GM23248 (cell line): ENCODE data around the gene HOXA5.

ENCODE experiments used
- EZH2 ChIP-seq: fragments of 200-600 bp; sonication (generic); IDR thresholded peaks from 2 replicates; pipeline ENCODE4 v1.6.1; 2018; ENCODE audit warnings: antibody characterized with exemption, mild to moderate bottlenecking; ENCODE audit not compliant: insufficient read depth, poor library complexity, severe bottlenecking
- EZH2phosphoT487 ChIP-seq: fragments of 200-600 bp; sonication (generic); IDR thresholded peaks from 2 replicates; pipeline ENCODE4 v1.6.1; 2018; ENCODE audit warnings: antibody characterized with exemption, moderate library complexity, mild to moderate bottlenecking, low read depth; ENCODE audit not compliant: insufficient read depth

- TF ChIP-seq EZH2 (no peak), EZH2phosphoT487 (no peak)
Measured at GRCh38 chr7:27185854-27186667, 42.6 kb upstream of the HOXA5 start.
